DND-41 (cell line): ENCODE measurements around the gene ABTB1.

ENCODE experiments used
- ATAC-seq: fragments of 200-7000 bp; cut with Tn5 transposase; 3 replicates; pipeline ENCODE4 v1.9.1; 2021; ENCODE audit warnings: low read depth; ENCODE audit not compliant: insufficient read depth
- DNase-seq: peaks from one replicate; pipeline ENCODE4 v3.0.0-alpha.2; 2020
- H2AFZ ChIP-seq: 2 replicates; pipeline ENCODE4 v1.6.0; 2012; ENCODE audit warnings: low read depth, low read length
- H3K27ac ChIP-seq: 2 replicates; pipeline ENCODE4 v1.5.1; 2012; ENCODE audit warnings: low read length, inconsistent platforms
- H3K27me3 ChIP-seq: fragments of 200-600 bp; sonication (generic); 2 replicates; pipeline ENCODE4 v1.6.0; 2012; ENCODE audit warnings: low read length, mild to moderate bottlenecking, inconsistent platforms; ENCODE audit not compliant: insufficient read depth, poor library complexity
- H3K36me3 ChIP-seq: 2 replicates; pipeline ENCODE4 v1.5.1; 2012; ENCODE audit warnings: low read length, inconsistent platforms; ENCODE audit not compliant: insufficient read depth
- H3K4me1 ChIP-seq: 2 replicates; pipeline ENCODE4 v1.5.1; 2012; ENCODE audit warnings: mild to moderate bottlenecking, low read length; ENCODE audit not compliant: insufficient read depth
- H3K4me2 ChIP-seq: 2 replicates; pipeline ENCODE4 v1.6.0; 2012; ENCODE audit warnings: mild to moderate bottlenecking, moderate library complexity, low read length, inconsistent platforms; ENCODE audit not compliant: insufficient read depth
- H3K4me3 ChIP-seq, 2 experiments: fragments of 200-600 bp in 1 of 2; shearing (Covaris generic) in 1 of 2; 2 replicates each; pipeline ENCODE4 v1.5.1; 2012 to 2016; ENCODE audit warnings: inconsistent platforms in 2 of 2, low read length in 2 of 2, mild to moderate bottlenecking in 2 of 2, low read depth in 1 of 2, moderate library complexity in 1 of 2
- H3K79me2 ChIP-seq: 2 replicates; pipeline ENCODE4 v1.6.0; 2012; ENCODE audit warnings: low read length, inconsistent platforms; ENCODE audit not compliant: insufficient read depth
- H3K9ac ChIP-seq: 2 replicates; pipeline ENCODE4 v1.6.0; 2012; ENCODE audit warnings: low read depth, mild to moderate bottlenecking, inconsistent platforms, low read length, moderate library complexity
- H3K9me3 ChIP-seq: 2 replicates; pipeline ENCODE4 v1.5.1; 2012; ENCODE audit warnings: low read length, moderate library complexity, mild to moderate bottlenecking, inconsistent platforms; ENCODE audit not compliant: insufficient read depth, severe bottlenecking
- H4K20me1 ChIP-seq: 2 replicates; pipeline ENCODE4 v1.6.0; 2012; ENCODE audit warnings: low read length; ENCODE audit not compliant: insufficient read depth
- EZH2 ChIP-seq: IDR thresholded peaks from 3 replicates; pipeline ENCODE4 v1.6.1; 2012; ENCODE audit warnings: borderline replicate concordance, low read depth, mild to moderate bottlenecking, moderate library complexity, low read length, inconsistent platforms; ENCODE audit not compliant: severe bottlenecking
- TF ChIP-seq, protein P1 (sequence below): IDR thresholded peaks from 2 replicates; pipeline ENCODE4 v1.5.1; 2012; ENCODE audit warnings: borderline replicate concordance, low read length, moderate library complexity, mild to moderate bottlenecking; ENCODE audit not compliant: poor library complexity, severe bottlenecking; ENCODE audit errors: extremely low read depth

Gene ABTB1

GRCh38 chr3:127690106-127690505 lies 17.4 kb downstream of the ABTB1 start:
- H4K20me1 ChIP-seq: no peaks in the 10 kb centered on the region
- no peaks in the 10 kb centered on the region for H3K4me1 ChIP-seq
- no peaks in the 10 kb centered on the region for H3K36me3 ChIP-seq
- H3K79me2 ChIP-seq: no peaks in the 10 kb centered on the region
- H3K9ac ChIP-seq: no peak overlapping the region
- no peak for DNase-seq
- no peak for ATAC-seq
- no peaks in the 10 kb centered on the region for H3K27me3 ChIP-seq
- H3K4me2 ChIP-seq: no peak overlapping the region
- no peak overlapping the region for H3K27ac ChIP-seq
- H2AFZ ChIP-seq: no peak overlapping the region
- TF ChIP-seq, protein P1, sequence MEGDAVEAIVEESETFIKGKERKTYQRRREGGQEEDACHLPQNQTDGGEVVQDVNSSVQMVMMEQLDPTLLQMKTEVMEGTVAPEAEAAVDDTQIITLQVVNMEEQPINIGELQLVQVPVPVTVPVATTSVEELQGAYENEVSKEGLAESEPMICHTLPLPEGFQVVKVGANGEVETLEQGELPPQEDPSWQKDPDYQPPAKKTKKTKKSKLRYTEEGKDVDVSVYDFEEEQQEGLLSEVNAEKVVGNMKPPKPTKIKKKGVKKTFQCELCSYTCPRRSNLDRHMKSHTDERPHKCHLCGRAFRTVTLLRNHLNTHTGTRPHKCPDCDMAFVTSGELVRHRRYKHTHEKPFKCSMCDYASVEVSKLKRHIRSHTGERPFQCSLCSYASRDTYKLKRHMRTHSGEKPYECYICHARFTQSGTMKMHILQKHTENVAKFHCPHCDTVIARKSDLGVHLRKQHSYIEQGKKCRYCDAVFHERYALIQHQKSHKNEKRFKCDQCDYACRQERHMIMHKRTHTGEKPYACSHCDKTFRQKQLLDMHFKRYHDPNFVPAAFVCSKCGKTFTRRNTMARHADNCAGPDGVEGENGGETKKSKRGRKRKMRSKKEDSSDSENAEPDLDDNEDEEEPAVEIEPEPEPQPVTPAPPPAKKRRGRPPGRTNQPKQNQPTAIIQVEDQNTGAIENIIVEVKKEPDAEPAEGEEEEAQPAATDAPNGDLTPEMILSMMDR: no peak
- no peak for TF ChIP-seq EZH2
- H3K9me3 ChIP-seq: no peaks in the 10 kb centered on the region
- no peak overlapping the region for H3K4me3 ChIP-seq

DNA sequence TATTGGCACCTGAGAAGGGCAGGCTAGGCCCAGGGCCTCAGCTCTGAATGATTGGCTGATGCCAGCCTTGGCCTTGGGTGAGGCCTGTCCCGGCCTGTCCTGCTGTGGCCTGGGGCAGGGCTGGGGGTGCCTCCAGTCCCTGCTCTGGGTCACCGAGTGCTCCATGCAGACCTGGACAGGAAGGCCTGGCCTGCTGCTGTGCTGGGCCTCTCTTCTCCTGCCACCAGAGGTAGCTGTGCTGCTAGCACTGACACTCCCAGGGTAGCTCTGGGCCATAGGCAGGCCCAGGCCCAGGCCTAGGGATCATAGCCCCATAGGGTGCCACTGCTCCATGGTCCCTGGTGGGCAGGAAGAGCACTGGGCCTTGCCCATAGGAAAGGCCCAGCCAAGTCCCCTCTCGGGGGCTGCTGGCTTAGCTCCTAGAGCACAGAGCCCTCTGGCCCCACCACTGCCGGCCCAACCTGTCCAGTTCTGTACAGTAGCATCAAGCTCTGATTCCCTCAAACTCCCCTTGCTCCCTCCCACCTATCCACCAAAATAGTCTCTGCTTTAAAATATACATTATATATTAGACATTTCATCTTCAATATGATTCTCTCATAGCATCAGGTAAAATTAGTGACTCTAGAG lies 18.2 kb downstream of the ABTB1 start:
- Histone ChIP-seq H2AFZ (no peak overlapping the region), H3K4me3 (no peak overlapping the region), H3K27ac (no peak overlapping the region), H3K79me2 (no peaks in the 10 kb centered on the region), H3K4me2 (no peak overlapping the region), H3K27me3 (no peaks in the 10 kb centered on the region), H3K36me3 (no peaks in the 10 kb centered on the region), H4K20me1 (no peaks in the 10 kb centered on the region), H3K9ac (no peak overlapping the region), H3K9me3 (no peaks in the 10 kb centered on the region), H3K4me1 (no peaks in the 10 kb centered on the region)
- peak; percentile 64; the same call in 2 of the 3 replicates for ATAC-seq
- no peak for DNase-seq
- TF ChIP-seq EZH2: no peak
- TF ChIP-seq, protein P1: peak; percentile 47

- H3K79me2 ChIP-seq: no peaks in the 10 kb centered on the region
- DNase-seq (no peak), ATAC-seq (no peak)
- H3K4me3 ChIP-seq: no peak overlapping the region
- no peak overlapping the region for H3K9ac ChIP-seq
- H3K27me3 ChIP-seq: no peaks in the 10 kb centered on the region
- H3K36me3 ChIP-seq: no peaks in the 10 kb centered on the region
- TF ChIP-seq, protein P1: no peak
- no peak for TF ChIP-seq EZH2
- no peaks in the 10 kb centered on the region for H4K20me1 ChIP-seq
- H3K27ac ChIP-seq: no peak overlapping the region
- no peaks in the 10 kb centered on the region for H3K9me3 ChIP-seq
- no peak overlapping the region for H3K4me2 ChIP-seq
- H2AFZ ChIP-seq: no peak overlapping the region
- no peaks in the 10 kb centered on the region for H3K4me1 ChIP-seq
These were observed 18.7 kb downstream of the ABTB1 start for GRCh38 chr3:127691489-127691888.
